Measurements from ENCODE around the gene ELMO2.
A peak's percentile ranks its signal among the peaks of the same experiment; 100 is the strongest.

ELMO2 gene

GRCh38 chr20:46416839-46417238, 10.4 kb upstream of the ELMO2 start:
- Mint-ChIP-seq H3K36me3 (ENCODE audit: low read depth) (no peaks in the 10 kb centered on the region), H3K27ac (no peak overlapping the region), H3K4me1 (ENCODE audit: low read depth) (peaks cover 4% of the 10 kb centered on the region), H3K27me3 (peaks cover 22% of the 10 kb centered on the region), H3K9me3 (no peaks in the 10 kb centered on the region), H3K4me3 (no peak overlapping the region)
- intact Hi-C loops (cut with micrococcal nuclease) = no loop called here

GRCh38 chr20:46416421-46416820, 10.0 kb upstream of the ELMO2 start:
- no peaks in the 10 kb centered on the region for H3K36me3 Mint-ChIP-seq (ENCODE audit: low read depth)
- intact Hi-C loops (cut with micrococcal nuclease) = no loop called here

GRCh38 chr20:46415773-46416172, 9.4 kb upstream of the ELMO2 start:
- Mint-ChIP-seq H3K4me3 (no peak overlapping the region), H3K27ac (no peak overlapping the region), H3K9me3 (no peaks in the 10 kb centered on the region), H3K4me1 (ENCODE audit: low read depth) (peaks cover 8% of the 10 kb centered on the region), H3K27me3 (peaks cover 22% of the 10 kb centered on the region), H3K36me3 (ENCODE audit: low read depth) (no peaks in the 10 kb centered on the region)
- intact Hi-C loops (cut with micrococcal nuclease) = no loop called here

More at GRCh38 chr20:46416421-46416820, 10.0 kb upstream of the ELMO2 start:
- Mint-ChIP-seq H3K27me3 (peaks cover 22% of the 10 kb centered on the region), H3K4me1 (ENCODE audit: low read depth) (peaks cover 4% of the 10 kb centered on the region), H3K4me3 (no peak overlapping the region), H3K9me3 (no peaks in the 10 kb centered on the region), H3K27ac (no peak overlapping the region)

- peaks cover 10% of the 10 kb centered on the region for H3K4me1 Mint-ChIP-seq (ENCODE audit: low read depth)
- no peak overlapping the region for H3K27ac Mint-ChIP-seq
- peaks cover 22% of the 10 kb centered on the region for H3K27me3 Mint-ChIP-seq
- H3K4me3 Mint-ChIP-seq = no peak overlapping the region
- no peaks in the 10 kb centered on the region for H3K36me3 Mint-ChIP-seq (ENCODE audit: low read depth)
- H3K9me3 Mint-ChIP-seq = no peaks in the 10 kb centered on the region
- intact Hi-C loops (cut with micrococcal nuclease) = no loop called here
These were observed 8.2 kb upstream of the ELMO2 start for GRCh38 chr20:46414608-46415007.

- H3K27me3 Mint-ChIP-seq = peaks cover 17% of the 10 kb centered on the region
These were observed 5.2 kb upstream of the ELMO2 start for GRCh38 chr20:46411637-46412036.

GRCh38 chr20:46408281-46408731, 1.9 kb upstream of the ELMO2 start:
- intact Hi-C loops (cut with micrococcal nuclease) = no loop called here
- H3K4me3 Mint-ChIP-seq = no peak overlapping the region
- no peaks in the 10 kb centered on the region for H3K9me3 Mint-ChIP-seq
- no peak overlapping the region for H3K27ac Mint-ChIP-seq
- H3K36me3 Mint-ChIP-seq (ENCODE audit: low read depth) = peaks cover 10% of the 10 kb centered on the region
- peaks cover 50% of the 10 kb centered on the region for H3K4me1 Mint-ChIP-seq (ENCODE audit: low read depth)
- H3K27me3 Mint-ChIP-seq = peaks cover 6% of the 10 kb centered on the region

More at GRCh38 chr20:46411637-46412036, 5.2 kb upstream of the ELMO2 start:
- Mint-ChIP-seq H3K9me3 (no peaks in the 10 kb centered on the region), H3K27ac (no peak overlapping the region), H3K36me3 (ENCODE audit: low read depth) (peaks cover under 1% of the 10 kb centered on the region), H3K4me3 (no peak overlapping the region), H3K4me1 (ENCODE audit: low read depth) (peaks cover 31% of the 10 kb centered on the region)
- intact Hi-C loops (cut with micrococcal nuclease) = no loop called here

- H3K4me1 Mint-ChIP-seq (ENCODE audit: low read depth) = peaks cover 57% of the 10 kb centered on the region
- H3K36me3 Mint-ChIP-seq (ENCODE audit: low read depth) = peaks cover 10% of the 10 kb centered on the region
- no peak overlapping the region for H3K4me3 Mint-ChIP-seq
- no peaks in the 10 kb centered on the region for H3K9me3 Mint-ChIP-seq
- H3K27ac Mint-ChIP-seq = no peak overlapping the region
- peaks cover 3% of the 10 kb centered on the region for H3K27me3 Mint-ChIP-seq
- intact Hi-C loops (cut with micrococcal nuclease) = no loop called here
These were observed 1.2 kb upstream of the ELMO2 start for GRCh38 chr20:46407671-46407996.

- intact Hi-C loops (cut with micrococcal nuclease) = loop anchor here (1.0 kb wide), 1 partner anchor 43 kb away; no protein-coding TSS in a partner anchor
- Mint-ChIP-seq H3K27ac (peak overlapping the region; percentile 91), H3K27me3 (peaks cover 2% of the 10 kb centered on the region), H3K9me3 (no peaks in the 10 kb centered on the region), H3K4me1 (ENCODE audit: low read depth) (peaks cover 62% of the 10 kb centered on the region), H3K36me3 (ENCODE audit: low read depth) (peaks cover 10% of the 10 kb centered on the region), H3K4me3 (peak overlapping the region; percentile 91)
These were observed 713 bp upstream of the ELMO2 start for GRCh38 chr20:46406986-46407670.

- no peak overlapping the region for H3K4me3 Mint-ChIP-seq
- peak overlapping the region; percentile 35 for H3K27ac Mint-ChIP-seq
- intact Hi-C loops (cut with micrococcal nuclease) = no loop called here
- H3K27me3 Mint-ChIP-seq = no peaks in the 10 kb centered on the region
- peaks cover 15% of the 10 kb centered on the region for H3K36me3 Mint-ChIP-seq (ENCODE audit: low read depth)
- H3K4me1 Mint-ChIP-seq (ENCODE audit: low read depth) = peaks cover 72% of the 10 kb centered on the region
- no peaks in the 10 kb centered on the region for H3K9me3 Mint-ChIP-seq
These were observed 4.0 kb downstream of the ELMO2 start for GRCh38 chr20:46402331-46402811.

- H3K27ac Mint-ChIP-seq = peak overlapping the region; percentile 35
- H3K27me3 Mint-ChIP-seq = no peaks in the 10 kb centered on the region
- H3K9me3 Mint-ChIP-seq = no peaks in the 10 kb centered on the region
- peaks cover 73% of the 10 kb centered on the region for H3K4me1 Mint-ChIP-seq (ENCODE audit: low read depth)
- peaks cover 20% of the 10 kb centered on the region for H3K36me3 Mint-ChIP-seq (ENCODE audit: low read depth)
- H3K4me3 Mint-ChIP-seq = no peak overlapping the region
- intact Hi-C loops (cut with micrococcal nuclease) = no loop called here
These were observed 4.9 kb downstream of the ELMO2 start for GRCh38 chr20:46401478-46401860.

- H3K27me3 Mint-ChIP-seq = no peaks in the 10 kb centered on the region
- intact Hi-C loops (cut with micrococcal nuclease) = no loop called here
- no peaks in the 10 kb centered on the region for H3K9me3 Mint-ChIP-seq
- H3K4me1 Mint-ChIP-seq (ENCODE audit: low read depth) = peaks cover 78% of the 10 kb centered on the region
- peaks cover 15% of the 10 kb centered on the region for H3K36me3 Mint-ChIP-seq (ENCODE audit: low read depth)
- H3K27ac Mint-ChIP-seq = peak overlapping the region; percentile 53
- H3K4me3 Mint-ChIP-seq = peak overlapping the region; percentile 7
These were observed 5.5 kb downstream of the ELMO2 start for GRCh38 chr20:46400828-46401477.

GRCh38 chr20:46400253-46400652, 6.2 kb downstream of the ELMO2 start:
- H3K4me3 Mint-ChIP-seq = peak overlapping the region; percentile 7
- H3K4me1 Mint-ChIP-seq (ENCODE audit: low read depth) = peaks cover 78% of the 10 kb centered on the region
- peak overlapping the region; percentile 53 for H3K27ac Mint-ChIP-seq
- H3K27me3 Mint-ChIP-seq = no peaks in the 10 kb centered on the region
- no peaks in the 10 kb centered on the region for H3K9me3 Mint-ChIP-seq
- H3K36me3 Mint-ChIP-seq (ENCODE audit: low read depth) = peaks cover 11% of the 10 kb centered on the region
- intact Hi-C loops (cut with micrococcal nuclease) = no loop called here

GRCh38 chr20:46399401-46399800, 7.0 kb downstream of the ELMO2 start:
- peaks cover 13% of the 10 kb centered on the region for H3K36me3 Mint-ChIP-seq (ENCODE audit: low read depth)
- no peak overlapping the region for H3K27ac Mint-ChIP-seq
- intact Hi-C loops (cut with micrococcal nuclease) = no loop called here
- H3K4me1 Mint-ChIP-seq (ENCODE audit: low read depth) = peaks cover 80% of the 10 kb centered on the region
- H3K9me3 Mint-ChIP-seq = no peaks in the 10 kb centered on the region
- no peaks in the 10 kb centered on the region for H3K27me3 Mint-ChIP-seq
- no peak overlapping the region for H3K4me3 Mint-ChIP-seq

- H3K27ac Mint-ChIP-seq = no peak overlapping the region
- no peak overlapping the region for H3K4me3 Mint-ChIP-seq
- no peaks in the 10 kb centered on the region for H3K27me3 Mint-ChIP-seq
- peaks cover 17% of the 10 kb centered on the region for H3K36me3 Mint-ChIP-seq (ENCODE audit: low read depth)
- intact Hi-C loops (cut with micrococcal nuclease) = no loop called here
- no peaks in the 10 kb centered on the region for H3K9me3 Mint-ChIP-seq
- H3K4me1 Mint-ChIP-seq (ENCODE audit: low read depth) = peaks cover 80% of the 10 kb centered on the region
These were observed 7.5 kb downstream of the ELMO2 start for GRCh38 chr20:46398963-46399362.
